Calu3 (cell line): ENCODE data around the gene DLG2. TPM values are rescaled to one million over a fixed set of nuclear protein-coding genes. Genes with fewer than 3 reads are reported as not detected.

ENCODE experiments used
- BruUV-seq: library from RNA; stranded (reverse); fragments of 400-500 nt; replicated peaks from 2 replicates; lab custom pipeline; 2021; lab: Mats Ljungman, UMichigan
- CTCF ChIA-PET: fragments of 300-600 bp; sonication (Branson Sonifier 250); formaldehyde crosslinking; loops from one replicate; lab custom pipeline; 2022; ENCODE audit warnings: antibody characterized with exemption; lab: Charles Lee
- DNase-seq: peaks from one replicate; pipeline ENCODE4 v3.0.0; 2022
- H3K27ac Mint-ChIP-seq: one replicate; pipeline ENCODE4 v1.8.0; 2022; ENCODE audit warnings: mixed read lengths; ENCODE audit not compliant: unreplicated experiment
- H3K27me3 Mint-ChIP-seq: one replicate; pipeline ENCODE4 v1.8.0; 2022; ENCODE audit warnings: mixed read lengths; ENCODE audit not compliant: unreplicated experiment
- H3K36me3 Mint-ChIP-seq: one replicate; pipeline ENCODE4 v1.8.0; 2022; ENCODE audit warnings: mild to moderate bottlenecking, moderate library complexity, mixed read lengths; ENCODE audit not compliant: insufficient read depth, unreplicated experiment
- H3K4me1 Mint-ChIP-seq: one replicate; pipeline ENCODE4 v1.8.0; 2022; ENCODE audit warnings: mild to moderate bottlenecking, low read depth, mixed read lengths; ENCODE audit not compliant: unreplicated experiment
- H3K4me3 Mint-ChIP-seq: one replicate; pipeline ENCODE4 v1.8.0; 2022; ENCODE audit warnings: mild to moderate bottlenecking, low read depth, moderate library complexity, mixed read lengths; ENCODE audit not compliant: unreplicated experiment
- H3K9me3 Mint-ChIP-seq: one replicate; pipeline ENCODE4 v1.8.0; 2022; ENCODE audit warnings: low read depth, mixed read lengths; ENCODE audit not compliant: unreplicated experiment
- CTCF ChIP-seq: fragments of 200-600 bp; IDR thresholded peaks from one replicate; pipeline ENCODE4 v1.8.0; 2022; ENCODE audit warnings: antibody characterized with exemption; ENCODE audit not compliant: unreplicated experiment
- intact Hi-C: fragments of 100-400 bp; cut with micrococcal nuclease; formaldehyde crosslinking; loops from one replicate; pipeline ENCODE4 v1.10.0; 2022; ENCODE audit not compliant: unreplicated experiment
- total RNA-seq: library from RNA; stranded (reverse); gene quantifications from 2 replicates; pipeline ENCODE4 v1.2.3, GENCODE V29; 2022

DLG2 gene
- total RNA-seq, 1 experiment from 2014 or later: 0.71 TPM

- DNase-seq: no peak
- Mint-ChIP-seq H3K36me3 (no peaks in the 10 kb centered on the region), H3K27ac (no peak overlapping the region), H3K9me3 (no peaks in the 10 kb centered on the region), H3K4me3 (no peak overlapping the region), H3K4me1 (no peaks in the 10 kb centered on the region), H3K27me3 (no peaks in the 10 kb centered on the region)
- BruUV-seq: no TSS peak
- CTCF ChIA-PET: no interaction called here
- intact Hi-C loops: loop anchor here (2.0 to 5.0 kb wide), 2 partner anchors 124 to 685 kb away; no protein-coding TSS in a partner anchor
- TF ChIP-seq CTCF: no peak
These were observed 1104.8 kb downstream of the DLG2 start for GRCh38 chr11:84522331-84522730.

- no peaks in the 10 kb centered on the region for H3K36me3 Mint-ChIP-seq
- H3K27me3 Mint-ChIP-seq: no peaks in the 10 kb centered on the region
- intact Hi-C loops: no loop called here
- CTCF ChIA-PET: no interaction called here
- no peak overlapping the region for H3K27ac Mint-ChIP-seq
- DNase-seq: no peak
- TF ChIP-seq CTCF: no peak
- no TSS peak for BruUV-seq
- no peaks in the 10 kb centered on the region for H3K9me3 Mint-ChIP-seq
- no peak overlapping the region for H3K4me3 Mint-ChIP-seq
- no peaks in the 10 kb centered on the region for H3K4me1 Mint-ChIP-seq
These were observed 1108.4 kb downstream of the DLG2 start for GRCh38 chr11:84518631-84519183.

- no peaks in the 10 kb centered on the region for H3K4me1 Mint-ChIP-seq
- H3K36me3 Mint-ChIP-seq: no peaks in the 10 kb centered on the region
- H3K4me3 Mint-ChIP-seq: no peak overlapping the region
- no peak for DNase-seq
- TF ChIP-seq CTCF: no peak
- BruUV-seq: no TSS peak
- no peaks in the 10 kb centered on the region for H3K27me3 Mint-ChIP-seq
- intact Hi-C loops: no loop called here
- CTCF ChIA-PET: no interaction called here
- H3K27ac Mint-ChIP-seq: no peak overlapping the region
- no peaks in the 10 kb centered on the region for H3K9me3 Mint-ChIP-seq
These were observed 1112.7 kb downstream of the DLG2 start for GRCh38 chr11:84514436-84514835.

- BruUV-seq: no TSS peak
- intact Hi-C loops: no loop called here
These were observed 1123.6 kb downstream of the DLG2 start for GRCh38 chr11:84503503-84503902.

More at GRCh38 chr11:84503503-84503902, 1123.6 kb downstream of the DLG2 start:
- Mint-ChIP-seq H3K27me3 (no peaks in the 10 kb centered on the region), H3K27ac (no peak overlapping the region), H3K9me3 (no peaks in the 10 kb centered on the region), H3K4me3 (no peak overlapping the region), H3K4me1 (no peaks in the 10 kb centered on the region), H3K36me3 (no peaks in the 10 kb centered on the region)
- no peak for DNase-seq
- no peak for TF ChIP-seq CTCF
- CTCF ChIA-PET: interaction anchor here (0.6 kb wide), 1 partner anchor 299 kb away, joined by 7 read pairs; no protein-coding TSS in a partner anchor
